Measurements from ENCODE around the gene ALG9.
A peak's percentile ranks its signal among the peaks of the same experiment; 100 is the strongest.

Gene ALG9

GRCh38 chr11:111829185-111829968, 42.0 kb downstream of the ALG9 start:
- no peak for DNase-seq (ENCODE audit: low read depth in 2 of 2)
- H3K4me3 ChIP-seq (replicated peaks in 1 of 2; ENCODE audit: low read depth in 2 of 2, low read length in 2 of 2): no peak overlapping the region
- no peak for TF ChIP-seq CTCF (IDR thresholded peaks at IDR 0.05; ENCODE audit: low read depth, low read length)

- H3K4me3 ChIP-seq (replicated peaks in 1 of 2; ENCODE audit: low read depth in 2 of 2, low read length in 2 of 2): no peak overlapping the region
- no peak for DNase-seq (ENCODE audit: low read depth in 2 of 2)
- no peak for TF ChIP-seq CTCF (IDR thresholded peaks at IDR 0.05; ENCODE audit: low read depth, low read length)
These were observed 44.9 kb downstream of the ALG9 start for GRCh38 chr11:111826322-111826950.

GRCh38 chr11:111823629-111824028, 47.8 kb downstream of the ALG9 start:
- no peak overlapping the region for H3K4me3 ChIP-seq (replicated peaks in 1 of 2; ENCODE audit: low read depth in 2 of 2, low read length in 2 of 2)
- no peak for TF ChIP-seq CTCF (IDR thresholded peaks at IDR 0.05; ENCODE audit: low read depth, low read length)
- DNase-seq (ENCODE audit: low read depth in 2 of 2): no peak

GRCh38 chr11:111823131-111823530, 48.2 kb downstream of the ALG9 start:
- no peak for TF ChIP-seq CTCF (IDR thresholded peaks at IDR 0.05; ENCODE audit: low read depth, low read length)
- no peak overlapping the region for H3K4me3 ChIP-seq (replicated peaks in 1 of 2; ENCODE audit: low read depth in 2 of 2, low read length in 2 of 2)
- DNase-seq (ENCODE audit: low read depth in 2 of 2): no peak

GRCh38 chr11:111819829-111820237, 51.5 kb downstream of the ALG9 start:
- H3K4me3 ChIP-seq (replicated peaks in 1 of 2; ENCODE audit: low read depth in 2 of 2, low read length in 2 of 2): no peak overlapping the region
- DNase-seq (ENCODE audit: low read depth in 2 of 2): peak; percentile 30 to 53
- no peak for TF ChIP-seq CTCF (IDR thresholded peaks at IDR 0.05; ENCODE audit: low read depth, low read length)

- H3K4me3 ChIP-seq (replicated peaks in 1 of 2; ENCODE audit: low read depth in 2 of 2, low read length in 2 of 2): no peak overlapping the region
- TF ChIP-seq CTCF (IDR thresholded peaks at IDR 0.05; ENCODE audit: low read depth, low read length): no peak
- DNase-seq (ENCODE audit: low read depth in 2 of 2): peak; percentile 33 to 50
These were observed 52.1 kb downstream of the ALG9 start for GRCh38 chr11:111819161-111819828.
